ENCODE measurements around the gene ARID5B.

Gene ARID5B

DNA sequence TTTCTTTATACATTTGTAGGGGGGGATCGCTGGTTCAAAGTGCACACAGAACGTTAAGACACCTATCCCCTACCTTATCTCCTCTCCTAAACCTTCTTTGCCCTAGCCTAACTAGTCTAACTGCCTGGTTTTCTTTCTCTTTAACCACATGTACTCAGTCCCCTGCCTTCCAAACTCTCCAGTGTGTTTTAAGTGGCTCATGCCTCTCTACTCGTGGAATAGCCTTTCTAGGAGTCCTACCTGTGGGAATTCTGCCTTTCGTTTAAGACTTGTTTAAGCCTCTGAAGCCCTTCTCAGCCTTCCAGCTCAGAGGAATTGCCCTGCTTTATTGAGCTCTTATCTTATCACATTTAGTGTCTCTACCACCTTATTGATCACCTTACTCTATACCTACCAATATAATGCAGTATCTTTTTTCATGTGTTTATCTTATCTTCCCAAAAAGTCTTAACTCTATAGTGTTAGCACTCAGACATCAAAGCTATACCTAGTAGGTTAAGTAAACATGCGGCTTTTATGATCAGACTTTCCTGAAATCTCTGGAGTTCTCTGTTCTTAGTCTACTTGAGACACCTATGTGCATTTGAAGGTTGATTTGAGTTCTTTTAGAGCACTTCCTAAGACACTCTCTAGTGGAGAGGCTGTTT is 50.7 kb downstream of the ARID5B start:
- Histone ChIP-seq H3K4me1 (ENCODE audit: control insufficient read depth, insufficient read depth, low read length) (no peaks in the 10 kb centered on the region), H3K4me3 (ENCODE audit: insufficient read depth, low read depth, low read length) (no peak overlapping the region), H3K36me3 (ENCODE audit: control insufficient read depth, insufficient read depth, low read length) (no peaks in the 10 kb centered on the region), H3K9me3 (ENCODE audit: control insufficient read depth, low read length) (no peaks in the 10 kb centered on the region), H3K27me3 (ENCODE audit: control insufficient read depth, insufficient read depth, low read length, poor library complexity, severe bottlenecking) (no peaks in the 10 kb centered on the region), H3K27ac (ENCODE audit: insufficient read depth, low read depth, low read length, poor library complexity, severe bottlenecking) (no peak overlapping the region)
- WGBS, 2 experiments = 87 to 93% methylated on average over 5 of the region's 5 CpGs

DNA sequence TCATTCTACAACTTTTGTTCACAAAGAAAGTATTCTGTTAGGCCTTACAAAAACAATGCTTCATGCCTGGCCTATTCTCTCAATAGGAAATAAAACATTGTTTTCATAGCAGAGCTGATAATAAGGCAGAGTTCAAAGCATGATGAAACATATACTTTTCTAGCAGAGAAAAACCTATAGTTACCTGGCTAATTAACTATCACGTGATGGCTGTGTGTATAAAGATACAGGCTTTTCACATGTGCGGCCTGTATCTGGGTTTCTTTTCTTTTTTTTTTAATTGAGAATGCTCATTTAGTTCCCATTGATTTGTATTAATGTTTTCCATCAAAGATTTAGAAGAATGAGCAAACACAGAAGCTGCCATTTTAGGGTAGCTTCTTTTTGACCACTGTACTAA is 51.7 kb downstream of the ARID5B start:
- no peak overlapping the region for H3K4me3 ChIP-seq (ENCODE audit: insufficient read depth, low read depth, low read length)
- WGBS, 2 experiments = 95 to 96% methylated on average over 2 of the region's 2 CpGs

DNA sequence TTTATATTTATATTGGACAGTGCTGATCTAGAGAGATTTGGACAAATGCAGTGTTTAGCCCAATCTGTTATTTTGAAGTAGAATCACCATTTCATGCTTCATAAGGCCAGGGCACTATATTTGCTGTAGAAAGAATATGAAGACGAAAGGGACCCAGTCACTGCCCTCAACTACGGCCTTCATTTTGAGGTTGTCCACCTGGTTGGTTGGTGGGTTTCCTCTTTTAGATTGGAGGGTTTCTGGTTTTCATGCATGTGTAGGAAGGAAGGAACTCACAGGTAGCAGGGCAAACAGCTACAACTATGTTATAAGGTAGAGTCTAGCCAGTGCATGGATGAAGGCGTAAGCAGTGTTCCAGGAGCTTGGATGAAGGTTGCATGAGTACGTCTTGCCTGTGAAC is 56.3 kb downstream of the ARID5B start:
- Histone ChIP-seq H3K36me3 (ENCODE audit: control insufficient read depth, insufficient read depth, low read length) (no peaks in the 10 kb centered on the region), H3K27ac (ENCODE audit: insufficient read depth, low read depth, low read length, poor library complexity, severe bottlenecking) (no peak overlapping the region), H3K9me3 (ENCODE audit: control insufficient read depth, low read length) (no peaks in the 10 kb centered on the region), H3K4me1 (ENCODE audit: control insufficient read depth, insufficient read depth, low read length) (no peaks in the 10 kb centered on the region), H3K27me3 (ENCODE audit: control insufficient read depth, insufficient read depth, low read length, poor library complexity, severe bottlenecking) (no peaks in the 10 kb centered on the region), H3K4me3 (ENCODE audit: insufficient read depth, low read depth, low read length) (no peak overlapping the region)
- 97 to 98% methylated on average over 4 of the region's 4 CpGs for WGBS, 2 experiments

More for the DNA sequence above, 51.7 kb downstream of the ARID5B start:
- Histone ChIP-seq H3K9me3 (ENCODE audit: control insufficient read depth, low read length) (no peaks in the 10 kb centered on the region), H3K27me3 (ENCODE audit: control insufficient read depth, insufficient read depth, low read length, poor library complexity, severe bottlenecking) (no peaks in the 10 kb centered on the region), H3K4me1 (ENCODE audit: control insufficient read depth, insufficient read depth, low read length) (no peaks in the 10 kb centered on the region), H3K36me3 (ENCODE audit: control insufficient read depth, insufficient read depth, low read length) (no peaks in the 10 kb centered on the region), H3K27ac (ENCODE audit: insufficient read depth, low read depth, low read length, poor library complexity, severe bottlenecking) (no peak overlapping the region)

- WGBS, 2 experiments = 93 to 97% methylated on average over 11 to 12 of the region's 12 CpGs
- H3K4me1 ChIP-seq (ENCODE audit: control insufficient read depth, insufficient read depth, low read length) = no peaks in the 10 kb centered on the region
- H3K4me3 ChIP-seq (ENCODE audit: insufficient read depth, low read depth, low read length) = no peak overlapping the region
- no peaks in the 10 kb centered on the region for H3K9me3 ChIP-seq (ENCODE audit: control insufficient read depth, low read length)
- no peak overlapping the region for H3K27ac ChIP-seq (ENCODE audit: insufficient read depth, low read depth, low read length, poor library complexity, severe bottlenecking)
- H3K27me3 ChIP-seq (ENCODE audit: control insufficient read depth, insufficient read depth, low read length, poor library complexity, severe bottlenecking) = no peaks in the 10 kb centered on the region
- no peaks in the 10 kb centered on the region for H3K36me3 ChIP-seq (ENCODE audit: control insufficient read depth, insufficient read depth, low read length)
Measured at GRCh38 chr10:61958311-61958710, 56.8 kb downstream of the ARID5B start.

- H3K36me3 ChIP-seq (ENCODE audit: control insufficient read depth, insufficient read depth, low read length) = no peaks in the 10 kb centered on the region
- H3K27me3 ChIP-seq (ENCODE audit: control insufficient read depth, insufficient read depth, low read length, poor library complexity, severe bottlenecking) = no peaks in the 10 kb centered on the region
- H3K27ac ChIP-seq (ENCODE audit: insufficient read depth, low read depth, low read length, poor library complexity, severe bottlenecking) = no peak overlapping the region
- H3K9me3 ChIP-seq (ENCODE audit: control insufficient read depth, low read length) = no peaks in the 10 kb centered on the region
- H3K4me1 ChIP-seq (ENCODE audit: control insufficient read depth, insufficient read depth, low read length) = no peaks in the 10 kb centered on the region
- no peak overlapping the region for H3K4me3 ChIP-seq (ENCODE audit: insufficient read depth, low read depth, low read length)
Measured at GRCh38 chr10:61958805-61959204, 57.3 kb downstream of the ARID5B start.

GRCh38 chr10:61959814-61960213 is 58.3 kb downstream of the ARID5B start:
- Histone ChIP-seq H3K4me1 (ENCODE audit: control insufficient read depth, insufficient read depth, low read length) (no peaks in the 10 kb centered on the region), H3K4me3 (ENCODE audit: insufficient read depth, low read depth, low read length) (no peak overlapping the region), H3K9me3 (ENCODE audit: control insufficient read depth, low read length) (no peaks in the 10 kb centered on the region), H3K36me3 (ENCODE audit: control insufficient read depth, insufficient read depth, low read length) (no peaks in the 10 kb centered on the region), H3K27ac (ENCODE audit: insufficient read depth, low read depth, low read length, poor library complexity, severe bottlenecking) (no peak overlapping the region), H3K27me3 (ENCODE audit: control insufficient read depth, insufficient read depth, low read length, poor library complexity, severe bottlenecking) (no peaks in the 10 kb centered on the region)
- WGBS, 2 experiments = 90 to 94% methylated on average over 2 of the region's 2 CpGs

- Histone ChIP-seq H3K4me1 (ENCODE audit: control insufficient read depth, insufficient read depth, low read length) (no peaks in the 10 kb centered on the region), H3K9me3 (ENCODE audit: control insufficient read depth, low read length) (no peaks in the 10 kb centered on the region), H3K36me3 (ENCODE audit: control insufficient read depth, insufficient read depth, low read length) (no peaks in the 10 kb centered on the region), H3K4me3 (ENCODE audit: insufficient read depth, low read depth, low read length) (no peak overlapping the region), H3K27ac (ENCODE audit: insufficient read depth, low read depth, low read length, poor library complexity, severe bottlenecking) (no peak overlapping the region), H3K27me3 (ENCODE audit: control insufficient read depth, insufficient read depth, low read length, poor library complexity, severe bottlenecking) (no peaks in the 10 kb centered on the region)
- 96 to 100% methylated on average over 1 to 2 of the region's 2 CpGs for WGBS, 2 experiments
Measured at GRCh38 chr10:61960396-61961120, 59.1 kb downstream of the ARID5B start.

GRCh38 chr10:61961278-61961677 is 59.8 kb downstream of the ARID5B start:
- Histone ChIP-seq H3K27me3 (ENCODE audit: control insufficient read depth, insufficient read depth, low read length, poor library complexity, severe bottlenecking) (no peaks in the 10 kb centered on the region), H3K4me3 (ENCODE audit: insufficient read depth, low read depth, low read length) (no peak overlapping the region), H3K36me3 (ENCODE audit: control insufficient read depth, insufficient read depth, low read length) (no peaks in the 10 kb centered on the region), H3K4me1 (ENCODE audit: control insufficient read depth, insufficient read depth, low read length) (no peaks in the 10 kb centered on the region), H3K9me3 (ENCODE audit: control insufficient read depth, low read length) (no peaks in the 10 kb centered on the region), H3K27ac (ENCODE audit: insufficient read depth, low read depth, low read length, poor library complexity, severe bottlenecking) (no peak overlapping the region)
- 84 to 85% methylated on average over 8 of the region's 8 CpGs for WGBS, 2 experiments

- 96 to 100% methylated on average over 3 to 4 of the region's 4 CpGs for WGBS, 2 experiments
- Histone ChIP-seq H3K27ac (ENCODE audit: insufficient read depth, low read depth, low read length, poor library complexity, severe bottlenecking) (no peak overlapping the region), H3K4me3 (ENCODE audit: insufficient read depth, low read depth, low read length) (no peak overlapping the region), H3K27me3 (ENCODE audit: control insufficient read depth, insufficient read depth, low read length, poor library complexity, severe bottlenecking) (no peaks in the 10 kb centered on the region), H3K36me3 (ENCODE audit: control insufficient read depth, insufficient read depth, low read length) (no peaks in the 10 kb centered on the region), H3K9me3 (ENCODE audit: control insufficient read depth, low read length) (no peaks in the 10 kb centered on the region), H3K4me1 (ENCODE audit: control insufficient read depth, insufficient read depth, low read length) (no peaks in the 10 kb centered on the region)
Measured at GRCh38 chr10:61962971-61963370, 61.5 kb downstream of the ARID5B start.

- no peaks in the 10 kb centered on the region for H3K9me3 ChIP-seq (ENCODE audit: control insufficient read depth, low read length)
- H3K27ac ChIP-seq (ENCODE audit: insufficient read depth, low read depth, low read length, poor library complexity, severe bottlenecking) = no peak overlapping the region
- no peak overlapping the region for H3K4me3 ChIP-seq (ENCODE audit: insufficient read depth, low read depth, low read length)
- no peaks in the 10 kb centered on the region for H3K36me3 ChIP-seq (ENCODE audit: control insufficient read depth, insufficient read depth, low read length)
- 88 to 96% methylated on average over 2 of the region's 2 CpGs for WGBS, 2 experiments
- no peaks in the 10 kb centered on the region for H3K27me3 ChIP-seq (ENCODE audit: control insufficient read depth, insufficient read depth, low read length, poor library complexity, severe bottlenecking)
- no peaks in the 10 kb centered on the region for H3K4me1 ChIP-seq (ENCODE audit: control insufficient read depth, insufficient read depth, low read length)
Measured at GRCh38 chr10:61963669-61964058, 62.2 kb downstream of the ARID5B start.
